DMS79 treated with DMSO at 0.1 percent for 48 hours (cell line): ENCODE measurements around the gene TAS2R1.
"Not testable (repeated sequence)": the region's sequence is repeated elsewhere in the genome, so short reads cannot be mapped to it uniquely, and the experiment has no call there.

Source experiments
- DNase-seq: peaks from one replicate; lab custom pipeline; 2025; lab: John Stamatoyannopoulos, UW

Gene TAS2R1

DNA sequence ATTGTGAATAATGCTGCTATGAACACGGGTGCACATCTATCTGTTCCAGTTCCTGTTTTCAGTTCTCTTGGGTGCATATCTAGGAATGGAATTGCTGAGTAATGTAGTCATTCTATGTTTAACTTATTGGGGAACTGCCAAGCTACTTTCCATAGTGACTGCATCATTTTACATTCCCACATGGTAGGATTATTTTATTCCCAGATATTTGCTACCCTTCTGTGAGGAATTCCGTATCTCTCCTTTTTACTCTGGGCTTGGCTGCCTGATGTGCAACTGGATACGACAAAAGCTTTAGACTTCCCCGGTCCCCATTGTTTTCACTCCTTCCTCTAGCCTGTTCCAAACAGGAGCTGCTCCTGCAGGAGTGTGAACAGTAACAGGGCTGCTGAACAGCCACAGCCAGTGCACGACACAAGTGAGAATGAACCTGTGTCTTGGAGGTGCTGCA, 7.2 kb downstream of the TAS2R1 start:
- DNase-seq: no peak

- DNase-seq: no peak
These were observed 8.7 kb downstream of the TAS2R1 start for GRCh38 chr5:9621379-9621903.

DNA sequence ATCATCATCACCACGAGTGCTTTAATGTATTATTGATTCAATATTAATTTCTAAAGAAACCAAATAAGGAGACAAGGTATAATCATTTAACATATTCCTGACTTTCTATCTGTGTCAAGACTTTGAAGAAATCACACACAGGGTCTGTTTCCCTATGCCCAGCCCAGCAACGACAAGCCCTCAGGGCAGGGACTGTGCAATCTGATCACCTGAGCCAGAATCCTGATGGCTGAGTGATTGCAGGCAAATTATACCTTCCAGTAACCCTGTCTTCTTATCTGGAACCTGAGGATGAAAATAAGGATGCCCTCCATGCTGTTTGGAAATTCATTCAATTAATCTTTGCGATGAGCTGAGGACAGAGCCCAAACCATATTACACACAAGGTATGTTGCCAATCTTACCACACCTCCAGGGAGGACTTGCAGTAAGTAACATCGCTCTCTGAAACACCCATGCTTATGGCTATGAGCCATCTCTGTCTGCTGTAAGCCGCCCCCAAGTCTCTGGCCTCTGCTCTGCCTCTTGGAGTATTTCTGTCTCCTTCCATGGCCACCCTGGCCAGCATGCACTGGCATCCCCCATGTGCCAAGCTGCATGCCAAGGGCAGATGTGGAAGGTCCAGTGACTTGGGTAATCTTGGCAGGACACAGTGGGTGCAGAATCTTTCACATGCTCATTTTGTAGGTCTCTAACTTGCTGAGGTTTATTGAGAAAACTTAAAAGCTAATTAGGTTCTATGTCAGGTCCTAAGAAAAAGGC, 10.6 kb downstream of the TAS2R1 start:
- DNase-seq: no peak

GRCh38 chr5:9617739-9618504, 12.2 kb downstream of the TAS2R1 start:
- DNase-seq: no peak

DNA sequence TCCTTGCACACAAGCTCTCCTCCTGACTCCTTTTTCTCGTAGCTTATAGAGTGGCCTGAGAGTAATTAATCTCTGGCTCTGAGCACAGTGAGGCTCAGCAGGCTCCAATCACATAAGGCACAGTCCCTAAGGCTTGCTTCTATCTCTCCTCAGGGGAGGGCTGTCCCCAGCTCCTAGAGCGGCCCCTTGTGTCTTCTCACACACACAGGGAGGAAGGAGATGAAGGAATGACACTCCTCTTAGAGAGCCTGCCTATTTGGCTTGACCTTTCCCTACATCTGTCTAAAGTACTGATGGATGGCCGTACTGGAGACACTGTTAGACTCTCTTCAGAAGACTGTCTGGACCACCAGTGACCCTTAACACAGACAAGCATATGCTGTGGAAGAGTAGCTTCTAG, 12.9 kb downstream of the TAS2R1 start:
- DNase-seq: no peak

DNA sequence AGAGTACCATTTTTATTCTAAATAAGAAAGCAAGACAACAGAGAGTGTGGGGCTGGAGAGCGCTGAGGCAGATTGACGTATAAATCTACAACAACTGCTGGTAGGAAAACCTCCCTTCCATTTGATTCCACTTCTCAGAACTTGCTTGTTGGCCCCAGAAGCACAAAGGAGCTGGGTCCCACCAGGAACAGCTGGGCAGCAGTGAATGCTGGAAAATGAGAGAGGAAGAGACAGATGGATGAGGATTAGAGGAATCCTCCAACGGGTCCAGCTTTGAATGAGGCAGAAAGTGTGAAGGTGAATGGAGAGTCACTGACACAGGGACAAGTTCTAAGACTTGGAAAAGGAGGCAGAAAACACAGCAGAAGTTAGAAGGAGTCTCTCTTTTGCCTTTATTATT, 14.8 kb downstream of the TAS2R1 start:
- DNase-seq: no peak

GRCh38 chr5:9613360-9613759, 16.8 kb downstream of the TAS2R1 start:
- no peak for DNase-seq

GRCh38 chr5:9610969-9611368, 19.2 kb downstream of the TAS2R1 start:
- DNase-seq: no peak

- no peak for DNase-seq
These were observed 19.8 kb downstream of the TAS2R1 start for GRCh38 chr5:9610364-9610763.

GRCh38 chr5:9608093-9608492, 22.1 kb downstream of the TAS2R1 start:
- no peak for DNase-seq

- DNase-seq: no peak
These were observed 24.9 kb downstream of the TAS2R1 start for GRCh38 chr5:9605041-9605838.

GRCh38 chr5:9604416-9604815, 25.7 kb downstream of the TAS2R1 start:
- no peak for DNase-seq

- no peak for DNase-seq
These were observed 29.0 kb downstream of the TAS2R1 start for GRCh38 chr5:9601055-9601739.

- no peak for DNase-seq
These were observed 30.8 kb downstream of the TAS2R1 start for GRCh38 chr5:9599391-9599790.

- DNase-seq: not testable (repeated sequence)
These were observed 31.8 kb downstream of the TAS2R1 start for GRCh38 chr5:9598329-9598728.

GRCh38 chr5:9597322-9597721, 32.8 kb downstream of the TAS2R1 start:
- peak; percentile 73 for DNase-seq

GRCh38 chr5:9596824-9597223, 33.3 kb downstream of the TAS2R1 start:
- peak; percentile 73 for DNase-seq

- DNase-seq: no peak
These were observed 33.9 kb downstream of the TAS2R1 start for GRCh38 chr5:9596171-9596780.

- DNase-seq: no peak
These were observed 35.2 kb downstream of the TAS2R1 start for GRCh38 chr5:9594913-9595312.

DNA sequence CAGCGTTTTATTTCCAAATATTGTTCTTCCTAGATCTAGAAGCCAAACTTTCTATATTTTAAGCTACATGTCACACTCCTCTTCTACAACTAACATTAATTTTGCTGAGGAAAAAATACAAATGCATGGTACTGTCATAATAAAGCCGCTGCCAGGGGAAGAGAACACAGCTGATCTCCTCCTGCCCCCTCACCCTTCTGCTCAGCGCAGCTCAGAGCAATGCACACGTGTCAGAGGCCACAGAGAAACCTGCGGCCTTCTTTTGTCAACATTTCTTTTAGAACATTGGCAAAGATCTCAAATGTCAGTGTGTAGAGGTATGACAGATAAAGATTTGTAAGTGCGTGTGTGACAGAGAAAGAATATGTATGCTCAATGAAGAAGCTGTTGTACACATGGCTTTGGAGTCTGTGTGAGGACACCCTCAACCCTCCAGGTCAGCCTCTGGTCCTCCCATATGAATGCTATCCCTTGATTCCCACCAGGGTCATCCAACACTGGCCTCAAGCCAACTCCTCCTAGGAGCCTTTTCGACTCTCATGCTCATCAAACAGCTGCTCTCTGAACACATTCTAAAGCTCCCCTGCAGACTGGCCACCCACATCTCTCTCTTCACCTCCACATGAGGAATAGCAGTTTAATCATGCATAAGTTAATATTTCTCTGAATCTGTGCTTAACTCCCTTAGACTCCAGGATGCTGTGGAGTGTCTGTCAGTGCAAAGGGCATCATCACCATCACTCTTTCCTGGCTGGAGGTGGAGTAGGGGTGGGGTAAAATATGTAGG, 40.9 kb downstream of the TAS2R1 start:
- no peak for DNase-seq
